Stimulated activated CD8-positive, alpha-beta memory T cell treated with anti-CD3 and anti-CD28 coated beads, Interleukin-4, amount 100 ng/mL, for 4 hours (primary cell): ENCODE data around the gene RFXAP.
"Not testable (repeated sequence)": the region's sequence is repeated elsewhere in the genome, so short reads cannot be mapped to it uniquely, and the experiment has no call there.

Source experiments
- DNase-seq, 2 donors: peaks; one replicate each; pipeline ENCODE4 v3.0.0-alpha.2; 2020; ENCODE audit warnings: low read depth in 2 of 2, low spot score in 1 of 2

RFXAP gene, protein sequence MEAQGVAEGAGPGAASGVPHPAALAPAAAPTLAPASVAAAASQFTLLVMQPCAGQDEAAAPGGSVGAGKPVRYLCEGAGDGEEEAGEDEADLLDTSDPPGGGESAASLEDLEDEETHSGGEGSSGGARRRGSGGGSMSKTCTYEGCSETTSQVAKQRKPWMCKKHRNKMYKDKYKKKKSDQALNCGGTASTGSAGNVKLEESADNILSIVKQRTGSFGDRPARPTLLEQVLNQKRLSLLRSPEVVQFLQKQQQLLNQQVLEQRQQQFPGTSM

DNA sequence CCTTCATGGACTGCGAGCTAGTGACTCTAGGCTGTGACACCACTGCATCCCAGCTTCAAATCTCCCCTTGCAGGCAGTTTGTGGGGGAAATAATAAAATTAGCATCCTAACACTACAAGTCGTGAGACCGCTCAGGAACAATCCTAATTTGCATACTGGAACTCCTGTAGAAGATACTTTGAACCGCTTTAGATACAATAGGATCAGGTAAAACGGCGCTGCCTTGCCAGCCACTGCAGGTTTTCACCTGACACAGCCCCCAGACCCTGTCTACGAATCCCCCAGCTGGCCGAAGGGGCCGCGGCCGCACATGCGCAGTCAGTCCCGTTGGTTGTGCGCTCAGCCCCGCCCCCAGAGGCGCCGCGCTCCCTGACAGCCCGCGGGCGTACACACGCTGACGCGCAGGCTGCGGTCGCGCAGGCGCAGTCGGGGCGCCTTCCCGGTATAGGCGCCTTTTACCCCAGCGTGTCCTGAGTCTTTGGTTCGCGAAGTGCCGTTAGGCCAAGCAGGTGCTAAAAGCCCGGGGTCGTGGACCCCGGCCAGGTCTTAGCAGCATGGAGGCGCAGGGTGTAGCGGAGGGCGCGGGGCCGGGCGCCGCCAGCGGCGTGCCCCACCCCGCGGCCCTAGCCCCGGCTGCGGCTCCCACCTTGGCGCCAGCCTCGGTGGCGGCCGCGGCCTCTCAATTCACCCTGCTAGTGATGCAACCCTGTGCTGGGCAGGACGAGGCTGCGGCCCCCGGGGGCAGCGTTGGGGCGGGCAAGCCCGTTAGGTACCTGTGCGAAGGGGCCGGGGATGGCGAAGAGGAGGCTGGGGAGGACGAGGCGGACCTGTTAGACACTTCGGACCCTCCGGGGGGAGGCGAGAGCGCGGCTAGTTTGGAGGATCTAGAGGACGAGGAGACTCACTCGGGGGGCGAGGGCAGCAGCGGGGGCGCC, at the start of gene RFXAP:
TSS of gene RFXAP (plus strand) at position 419 of the 935 bp plus-strand sequence. CDS start at position 555, 136 bp downstream.
- DNase-seq, result peak; percentile 78 to 82

DNA sequence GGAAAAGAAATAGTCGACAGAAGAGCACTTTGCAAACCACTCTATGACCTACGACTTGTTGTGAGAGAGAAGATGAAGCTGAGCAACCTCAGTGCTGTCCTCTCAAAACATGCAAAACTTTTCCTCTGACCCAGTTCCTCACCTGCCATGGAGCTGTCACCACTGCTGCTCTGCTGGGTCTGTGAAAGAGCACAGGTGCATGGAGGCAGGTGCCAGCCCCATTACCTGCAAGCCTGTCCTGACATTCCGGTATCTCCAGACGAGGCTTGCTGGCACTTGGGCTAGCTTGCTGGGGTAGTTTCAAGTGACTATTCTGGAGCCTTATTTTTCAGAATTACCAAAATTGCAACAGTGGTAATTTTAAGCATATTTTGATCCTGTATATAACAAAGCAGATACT, 49.5 kb upstream of the RFXAP start:
- no peak for DNase-seq

DNA sequence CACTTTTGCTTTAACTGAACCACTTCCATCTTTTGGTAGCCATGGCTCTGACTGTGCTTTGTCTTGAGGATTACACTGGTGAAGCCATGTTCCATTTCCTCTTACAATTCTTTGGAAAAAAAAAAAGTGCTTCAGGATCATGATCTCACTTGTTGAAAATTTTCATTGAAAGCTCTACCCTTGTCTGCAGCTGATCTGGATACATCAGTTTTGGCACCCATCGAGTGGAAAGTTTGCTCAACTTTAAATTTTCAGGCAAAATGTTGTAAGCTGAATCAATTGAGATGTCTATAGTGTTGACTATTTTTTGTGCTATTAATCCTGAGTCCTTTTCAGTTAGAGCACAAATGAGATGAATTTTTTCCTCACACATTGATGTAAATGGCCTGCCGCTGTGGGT, 48.3 kb upstream of the RFXAP start:
- no peak for DNase-seq

DNA sequence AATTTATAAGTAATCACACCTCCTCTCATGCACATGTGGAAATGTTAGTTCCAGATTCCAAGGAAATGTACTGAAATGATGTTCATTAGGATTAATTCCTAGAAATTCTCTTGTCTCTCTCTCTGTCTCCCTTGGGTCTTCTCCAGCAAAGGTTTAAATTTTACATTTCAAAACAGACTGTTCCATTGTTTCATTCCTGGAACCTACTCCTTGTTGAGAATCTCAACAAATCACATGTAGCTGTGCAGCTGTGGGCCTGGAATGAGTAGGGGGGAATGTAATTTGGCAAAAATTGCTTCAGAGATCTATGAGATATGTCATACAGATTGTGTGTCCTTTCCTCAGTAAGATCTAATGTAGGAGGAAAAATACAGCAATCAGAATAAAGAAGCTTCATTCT, 46.2 kb upstream of the RFXAP start:
- no peak for DNase-seq

DNA sequence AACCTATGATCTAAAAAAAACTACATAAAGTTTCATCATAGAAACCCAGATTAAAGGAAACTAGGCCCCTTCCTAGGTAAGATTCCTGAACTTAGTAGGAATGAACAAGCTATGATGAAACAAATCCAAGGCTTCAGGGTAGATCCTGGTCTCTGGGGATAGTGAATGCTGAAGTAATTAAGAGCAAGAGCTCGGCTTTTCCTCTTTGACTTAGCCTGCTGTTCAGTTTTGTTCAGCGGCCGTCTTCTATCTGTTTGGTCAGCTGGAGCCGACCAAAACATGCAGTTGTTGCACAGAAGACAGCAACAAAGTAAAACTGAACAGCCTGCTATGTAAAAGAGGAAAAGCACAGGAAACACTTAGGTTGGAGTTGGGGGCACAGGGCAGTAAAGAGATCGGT, 44.1 kb upstream of the RFXAP start:
- DNase-seq, result no peak

DNA sequence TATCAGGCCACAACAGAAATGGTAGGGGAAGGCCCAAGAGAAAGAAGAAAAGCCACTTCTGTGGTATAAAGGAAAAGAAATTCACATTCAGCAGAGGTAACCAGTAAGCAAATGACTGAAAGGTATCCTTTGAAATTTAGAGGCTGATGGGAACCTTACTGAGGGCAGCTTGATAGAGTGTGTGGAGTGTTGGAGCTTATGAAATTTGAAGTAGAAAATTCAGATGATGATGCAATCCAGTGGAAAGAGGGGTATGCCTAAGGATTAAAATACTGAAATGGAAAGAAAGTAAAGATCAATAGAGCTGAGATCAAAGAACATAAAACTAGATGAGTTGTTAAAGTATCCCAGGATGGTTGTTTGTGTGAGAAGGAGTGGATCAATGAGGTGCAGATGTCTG, 42.8 kb upstream of the RFXAP start:
- no peak for DNase-seq

DNA sequence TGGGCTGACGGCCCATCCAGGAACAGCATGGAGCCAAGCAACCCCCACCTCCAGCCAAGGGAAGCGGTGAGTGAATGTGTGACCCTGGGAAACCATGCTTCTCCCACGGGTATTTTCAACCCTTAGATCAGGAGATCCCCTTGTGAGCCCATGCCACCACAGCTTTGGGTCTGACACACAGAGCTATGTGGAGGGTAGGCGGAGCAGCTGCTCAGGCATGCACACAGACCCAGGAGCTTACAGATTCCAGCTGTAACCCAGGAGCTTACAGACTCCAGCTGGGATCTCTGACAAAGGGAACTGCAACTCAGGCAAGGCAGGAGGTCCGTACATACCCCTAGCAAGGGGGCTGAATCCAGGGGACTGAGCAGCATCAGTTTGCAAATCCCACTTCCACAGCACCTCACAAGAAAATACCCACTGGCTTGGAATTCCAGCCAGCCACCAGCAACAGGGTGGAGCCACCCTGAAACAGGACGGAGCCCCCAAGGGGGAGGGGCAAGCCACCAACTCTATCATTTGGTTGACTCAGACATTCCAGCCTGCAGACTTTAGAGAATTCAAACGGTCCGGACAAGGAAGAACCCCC, 40.8 kb upstream of the RFXAP start:
- DNase-seq, result no peak

DNA sequence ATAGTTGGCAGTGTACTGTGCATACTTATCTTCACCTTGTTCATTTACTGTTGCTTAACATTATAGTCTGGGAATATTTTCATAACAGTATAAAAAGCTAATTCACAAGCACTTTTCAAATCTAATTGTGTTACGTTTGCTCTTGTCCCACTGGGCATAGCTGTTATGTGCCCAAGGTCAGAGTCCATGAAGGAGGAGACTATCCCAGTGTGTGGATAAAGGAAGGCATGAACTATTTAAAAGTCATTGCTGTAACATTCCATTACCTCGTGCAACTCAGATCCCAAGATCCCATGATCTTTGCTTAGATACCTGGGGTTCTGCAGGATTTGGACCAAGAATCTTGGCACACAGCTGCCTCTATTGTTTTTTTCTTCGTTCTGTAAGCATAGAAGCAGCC, 35.1 kb upstream of the RFXAP start:
- no peak for DNase-seq

DNA sequence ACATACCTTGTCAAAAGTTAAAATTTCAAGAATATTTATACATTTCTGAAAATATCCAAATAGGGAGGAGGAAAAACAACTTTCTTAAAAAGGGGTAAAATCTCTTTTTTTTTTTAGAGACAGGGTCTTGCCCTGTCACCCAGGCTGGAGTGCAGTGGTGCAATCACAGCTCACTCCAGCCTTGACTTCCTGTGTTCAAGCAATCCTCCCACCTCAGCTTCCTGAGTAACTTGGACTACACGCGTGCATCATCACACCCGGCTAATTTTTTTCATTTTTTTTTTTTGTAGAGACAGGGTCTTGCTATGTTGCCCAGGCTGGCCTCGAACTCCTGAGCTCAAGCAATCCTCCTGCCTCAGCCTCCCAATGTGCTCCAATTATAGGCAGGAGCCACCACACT, 32.8 kb upstream of the RFXAP start:
- DNase-seq, result not testable (repeated sequence)

DNA sequence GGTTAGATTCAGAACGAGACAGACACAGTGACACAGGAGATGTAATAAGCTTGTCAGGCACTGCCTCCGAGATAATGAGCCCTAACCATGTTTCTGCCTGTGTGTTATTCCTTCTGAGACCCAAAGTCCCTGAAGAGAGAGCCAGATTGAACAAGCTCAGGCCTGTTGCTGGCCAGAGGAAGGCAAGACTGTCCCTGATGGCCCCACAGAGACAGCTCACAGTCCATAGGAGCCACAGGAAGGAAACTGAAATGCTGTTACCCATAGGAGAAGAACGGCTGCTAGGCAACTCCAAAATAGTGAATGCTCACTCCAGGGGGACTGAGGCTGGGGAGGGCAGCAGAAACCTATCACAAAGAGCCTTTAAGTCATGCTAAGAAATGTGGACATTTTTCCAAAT, 31.8 kb upstream of the RFXAP start:
- no peak for DNase-seq

DNA sequence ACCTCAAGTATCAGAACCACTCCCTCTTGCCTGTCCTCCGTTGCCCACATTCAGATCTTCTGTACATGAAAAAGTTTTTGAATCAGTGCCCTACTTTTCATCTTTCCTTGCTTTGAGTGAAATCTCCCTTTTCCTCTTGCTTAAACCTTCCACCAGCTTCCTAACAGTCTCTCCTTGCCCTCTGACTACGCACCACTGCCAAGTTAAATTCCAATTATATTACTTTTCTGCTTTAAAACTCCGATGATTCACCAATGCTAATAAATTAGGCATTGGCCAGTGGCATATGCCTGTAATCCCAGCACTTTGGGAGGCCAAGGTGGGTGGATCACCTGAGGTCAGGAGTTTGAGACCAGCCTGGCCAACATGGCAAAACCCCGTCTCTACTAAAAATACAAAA, 30.7 kb upstream of the RFXAP start:
- no peak for DNase-seq

DNA sequence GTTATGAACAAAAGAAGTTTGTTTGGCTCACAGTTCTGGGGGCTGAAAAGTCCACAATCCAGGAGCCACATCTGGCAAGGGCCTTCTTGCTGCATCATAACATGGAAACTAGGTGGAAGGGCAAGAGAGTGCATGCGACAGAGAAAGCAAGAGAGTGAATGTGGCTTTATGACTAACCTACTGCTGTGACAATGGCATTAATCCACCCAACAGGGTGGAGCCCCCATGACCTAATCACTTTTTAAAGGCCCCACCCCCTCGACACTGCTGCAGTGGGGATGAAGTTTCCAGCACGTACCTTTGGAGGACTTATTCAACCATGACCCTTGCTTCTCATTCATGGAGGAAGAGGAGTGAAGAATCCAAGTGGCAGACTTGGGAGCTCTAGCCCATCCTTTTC, 30.0 kb upstream of the RFXAP start:
- DNase-seq, result no peak

DNA sequence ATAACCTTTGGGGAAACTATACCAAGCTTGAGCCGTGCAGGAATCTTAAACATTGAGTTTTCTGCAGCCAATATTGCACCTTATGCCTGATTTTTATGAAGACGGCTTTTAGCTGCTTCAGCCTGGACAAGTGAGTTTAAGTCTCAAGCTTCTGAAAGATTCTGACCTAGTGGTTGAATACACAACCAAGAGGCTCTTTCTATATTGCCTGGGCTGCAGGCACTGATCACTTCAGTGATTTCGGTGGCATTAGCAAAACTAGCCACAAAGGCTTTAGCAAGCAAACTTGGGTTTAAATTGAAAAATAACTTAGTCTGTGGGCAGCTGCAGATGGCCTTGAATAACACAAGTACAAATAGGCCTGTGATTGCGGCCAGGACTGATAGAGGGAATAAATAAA, 29.3 kb upstream of the RFXAP start:
- no peak for DNase-seq

DNA sequence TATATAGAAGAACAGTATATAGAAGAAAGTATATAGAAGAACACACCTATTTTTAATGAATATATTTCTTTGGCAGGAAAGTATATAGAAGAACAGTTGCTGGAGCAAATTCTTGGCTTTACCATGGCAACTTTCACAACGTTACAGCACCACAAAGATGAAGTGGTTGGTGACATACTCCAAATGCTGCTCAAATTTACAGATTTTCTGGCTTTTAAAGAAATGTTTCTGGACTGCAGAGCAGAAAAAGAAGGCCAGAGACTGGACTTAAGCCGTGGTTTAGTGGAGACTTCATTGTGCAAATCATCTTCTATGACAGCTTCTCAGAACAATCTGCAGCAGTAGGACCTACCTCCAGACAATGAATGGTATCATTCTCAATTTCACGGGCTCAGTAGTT, 24.3 kb upstream of the RFXAP start:
- DNase-seq, result no peak

DNA sequence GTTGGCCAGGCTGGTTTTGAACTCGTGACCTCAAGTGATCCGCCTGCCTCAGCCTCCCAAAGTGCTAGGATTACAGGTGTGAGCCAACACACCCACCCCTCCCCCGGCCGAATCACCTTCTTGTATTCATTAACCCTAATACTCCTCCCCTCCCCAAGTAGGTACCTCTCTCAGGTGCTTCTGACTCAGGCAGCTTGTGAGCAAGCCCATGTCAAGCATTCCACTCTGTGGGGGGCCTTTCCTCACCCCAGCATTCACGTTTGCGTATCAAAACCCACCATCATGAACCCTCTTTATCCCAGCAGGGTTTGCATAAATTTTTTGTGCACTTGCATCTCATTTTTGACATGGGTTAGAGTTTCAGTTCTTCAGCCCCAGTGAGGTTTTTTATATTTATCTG, 23.6 kb upstream of the RFXAP start:
- no peak for DNase-seq

DNA sequence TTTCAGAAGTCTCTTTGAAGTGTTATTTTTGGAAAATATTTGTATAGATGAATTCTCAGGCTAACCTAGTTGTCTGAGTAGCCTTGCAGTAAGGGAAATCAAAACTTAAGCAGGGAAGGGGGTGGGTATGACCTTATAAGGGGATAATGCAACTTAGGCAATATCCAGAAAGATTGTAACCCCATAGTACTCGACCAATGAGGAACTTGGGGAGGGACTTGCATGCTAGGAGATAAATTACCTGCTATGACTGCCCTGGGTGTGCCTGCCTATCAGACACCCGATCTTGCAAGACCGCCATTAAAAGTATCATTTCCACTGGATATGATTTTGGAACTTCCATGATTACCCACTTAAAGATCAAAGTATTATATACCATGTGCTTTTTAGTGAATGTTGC, 23.0 kb upstream of the RFXAP start:
- no peak for DNase-seq

DNA sequence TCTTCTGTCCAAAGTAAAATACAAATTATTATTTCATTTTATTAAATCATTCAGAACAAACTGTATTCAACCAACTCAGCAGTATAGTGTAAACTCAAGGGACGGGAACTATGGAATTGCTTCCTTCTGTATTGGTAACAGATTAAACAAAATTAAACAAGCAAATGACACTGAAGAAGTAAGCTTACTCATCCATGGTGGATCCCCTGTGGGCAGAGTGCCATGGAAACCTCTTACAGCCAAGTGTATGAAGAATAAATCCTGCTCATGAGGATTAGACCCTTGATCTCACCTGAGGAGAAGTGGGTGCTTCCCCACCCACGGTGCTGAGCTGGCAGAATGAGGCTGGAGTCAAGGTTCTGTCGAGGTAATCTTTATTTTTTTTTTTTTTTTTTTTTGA, 18.0 kb upstream of the RFXAP start:
- no peak for DNase-seq

DNA sequence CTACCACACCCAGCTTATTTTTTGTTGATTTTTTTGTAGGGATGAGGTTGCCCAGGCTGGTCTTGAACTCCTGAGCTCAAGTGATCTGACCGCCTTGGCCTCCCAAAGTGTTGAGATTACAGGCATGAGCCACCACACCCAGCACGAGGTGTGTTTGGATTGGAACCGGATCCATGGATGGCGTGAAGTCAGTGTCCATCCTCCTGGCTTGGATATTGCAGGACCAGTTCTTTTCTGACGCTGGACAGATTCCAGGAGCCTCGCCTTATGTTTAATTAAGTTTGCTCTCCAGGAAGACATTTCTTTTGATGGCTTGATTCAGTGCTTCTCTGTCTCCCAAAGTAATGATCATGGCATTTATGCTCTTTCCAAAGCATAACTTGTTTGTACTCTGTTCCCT, 14.4 kb upstream of the RFXAP start:
- DNase-seq, result no peak

DNA sequence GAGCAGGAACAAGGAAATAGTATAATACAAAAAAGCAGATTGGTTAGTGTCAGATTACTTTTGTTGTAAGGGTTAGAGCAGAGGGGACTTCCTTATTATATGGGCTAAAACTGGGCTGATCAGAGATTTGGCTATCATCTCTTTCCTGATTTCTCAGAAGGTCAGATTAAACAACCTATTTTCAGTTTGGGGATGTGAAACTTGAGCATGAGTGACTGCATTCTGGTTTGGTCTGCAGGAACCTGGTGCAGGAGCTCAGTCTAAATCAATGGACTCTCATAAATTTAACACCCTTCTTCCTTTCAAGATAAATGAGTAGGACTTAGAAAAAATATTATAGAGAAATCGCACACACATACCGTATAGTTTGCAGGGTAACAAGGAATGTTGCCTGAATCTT, 12.9 kb upstream of the RFXAP start:
- no peak for DNase-seq

DNA sequence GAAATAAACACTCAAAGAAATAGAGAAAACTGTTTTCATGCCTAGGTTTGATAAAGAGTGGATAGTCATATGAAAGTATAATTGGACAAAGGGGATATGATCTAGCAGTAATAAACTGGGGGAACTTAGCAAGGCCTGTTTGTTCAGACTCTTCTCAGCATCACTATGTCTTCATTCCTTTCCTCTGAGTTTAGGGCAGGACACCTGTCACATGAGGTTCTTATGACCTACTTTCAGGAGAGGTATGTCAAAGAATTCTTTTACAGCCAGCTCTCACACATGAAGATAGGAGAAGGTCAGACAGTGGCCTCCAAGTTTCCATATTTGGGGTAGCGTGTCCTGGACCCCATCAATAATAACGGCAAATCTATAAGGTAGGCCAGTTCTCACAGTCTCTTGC, 11.4 kb upstream of the RFXAP start:
- DNase-seq, result no peak

DNA sequence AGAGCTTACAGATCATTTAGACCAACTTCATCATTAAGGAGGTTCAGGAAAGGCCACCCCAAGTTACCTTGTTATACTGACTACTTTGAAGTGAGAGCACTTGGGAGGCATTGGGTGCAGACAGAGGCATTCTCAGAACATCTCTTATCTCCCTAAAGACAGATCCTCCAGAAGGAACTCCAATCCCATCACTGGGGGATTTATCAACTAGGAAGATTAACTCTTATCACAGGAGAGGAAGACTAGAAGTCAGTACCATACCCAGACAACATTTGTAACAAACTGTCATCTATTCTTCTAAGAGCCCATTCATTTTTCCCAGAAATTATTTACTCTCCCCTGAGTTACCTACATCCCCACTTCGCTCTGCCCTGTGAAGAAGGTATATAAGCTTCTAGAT, 5.8 kb upstream of the RFXAP start:
- DNase-seq, result no peak

DNA sequence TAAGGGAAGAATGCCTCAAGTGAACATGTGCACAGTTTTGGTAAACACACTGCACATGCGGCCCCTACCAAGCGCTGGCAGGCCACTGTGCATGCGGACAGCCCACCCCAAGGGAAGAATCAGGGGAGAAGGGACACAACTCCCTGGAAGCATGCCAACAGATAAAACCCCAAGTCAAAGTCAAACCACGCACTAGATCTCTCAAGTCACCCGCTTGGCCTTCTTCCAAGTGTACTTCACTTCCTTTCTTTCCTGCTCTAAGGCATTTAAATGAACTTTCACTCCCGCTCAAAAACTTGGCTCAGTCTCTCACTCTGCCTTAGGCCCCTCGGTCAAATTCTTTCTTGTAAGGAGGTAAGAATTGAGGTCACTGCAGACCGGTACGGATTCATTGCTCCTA, 4.6 kb upstream of the RFXAP start:
- DNase-seq, result no peak
